ENCODE data around the gene BTNL9.

BTNL9 gene

GRCh38 chr5:181035991-181036815, 3.9 kb upstream of the BTNL9 start:
- Histone ChIP-seq H3K27ac (no peak overlapping the region), H3K27me3 (replicated peaks) (no peaks in the 10 kb centered on the region), H3K4me3 (ENCODE audit: low read depth, low read length) (no peak overlapping the region), H3K36me3 (replicated peaks) (no peaks in the 10 kb centered on the region)
- in situ Hi-C loops (cut with HindIII; ENCODE audit: low pct_ligation_motif_present, low sequenced_read_pairs) = no loop called here
- DNase-seq = no peak
- TF ChIP-seq, protein P1, sequence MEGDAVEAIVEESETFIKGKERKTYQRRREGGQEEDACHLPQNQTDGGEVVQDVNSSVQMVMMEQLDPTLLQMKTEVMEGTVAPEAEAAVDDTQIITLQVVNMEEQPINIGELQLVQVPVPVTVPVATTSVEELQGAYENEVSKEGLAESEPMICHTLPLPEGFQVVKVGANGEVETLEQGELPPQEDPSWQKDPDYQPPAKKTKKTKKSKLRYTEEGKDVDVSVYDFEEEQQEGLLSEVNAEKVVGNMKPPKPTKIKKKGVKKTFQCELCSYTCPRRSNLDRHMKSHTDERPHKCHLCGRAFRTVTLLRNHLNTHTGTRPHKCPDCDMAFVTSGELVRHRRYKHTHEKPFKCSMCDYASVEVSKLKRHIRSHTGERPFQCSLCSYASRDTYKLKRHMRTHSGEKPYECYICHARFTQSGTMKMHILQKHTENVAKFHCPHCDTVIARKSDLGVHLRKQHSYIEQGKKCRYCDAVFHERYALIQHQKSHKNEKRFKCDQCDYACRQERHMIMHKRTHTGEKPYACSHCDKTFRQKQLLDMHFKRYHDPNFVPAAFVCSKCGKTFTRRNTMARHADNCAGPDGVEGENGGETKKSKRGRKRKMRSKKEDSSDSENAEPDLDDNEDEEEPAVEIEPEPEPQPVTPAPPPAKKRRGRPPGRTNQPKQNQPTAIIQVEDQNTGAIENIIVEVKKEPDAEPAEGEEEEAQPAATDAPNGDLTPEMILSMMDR (IDR thresholded peaks at IDR 0.05; ENCODE audit: low read depth, low read length, missing control alignments) = no peak

DNA sequence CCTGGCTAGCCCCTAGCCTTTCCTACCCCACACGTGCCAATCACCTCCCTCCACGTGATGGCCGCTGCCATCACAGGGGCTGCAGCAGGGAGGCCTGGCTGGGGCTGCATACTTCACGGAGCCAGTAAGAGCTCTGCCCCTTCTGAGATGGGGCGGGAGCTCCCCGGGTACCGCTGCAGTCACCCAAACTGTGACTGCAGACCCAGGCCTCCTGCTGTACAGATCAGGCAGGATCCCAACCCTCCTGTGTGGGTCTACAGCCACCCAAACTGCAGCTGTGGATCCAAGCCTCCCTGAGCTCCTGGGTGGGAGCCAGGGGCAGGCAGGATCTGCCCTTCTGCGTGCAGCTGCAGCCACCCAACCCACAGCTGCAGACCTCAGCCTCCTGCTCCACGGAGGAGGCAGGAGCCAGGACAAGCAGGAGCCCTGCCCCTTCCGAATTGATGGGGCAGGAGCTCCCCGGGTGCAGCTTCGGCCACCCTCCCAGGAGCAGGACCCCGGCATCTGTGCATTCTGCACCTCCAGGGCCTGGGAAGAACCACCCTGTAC, 3.2 kb upstream of the BTNL9 start:
- no peak for DNase-seq
- Histone ChIP-seq H3K36me3 (replicated peaks) (no peaks in the 10 kb centered on the region), H3K27ac (no peak overlapping the region), H3K4me3 (ENCODE audit: low read depth, low read length) (no peak overlapping the region), H3K27me3 (replicated peaks) (no peaks in the 10 kb centered on the region)
- in situ Hi-C loops (cut with HindIII; ENCODE audit: low pct_ligation_motif_present, low sequenced_read_pairs) = no loop called here
- TF ChIP-seq, protein P1 (IDR thresholded peaks at IDR 0.05; ENCODE audit: low read depth, low read length, missing control alignments) = no peak

DNA sequence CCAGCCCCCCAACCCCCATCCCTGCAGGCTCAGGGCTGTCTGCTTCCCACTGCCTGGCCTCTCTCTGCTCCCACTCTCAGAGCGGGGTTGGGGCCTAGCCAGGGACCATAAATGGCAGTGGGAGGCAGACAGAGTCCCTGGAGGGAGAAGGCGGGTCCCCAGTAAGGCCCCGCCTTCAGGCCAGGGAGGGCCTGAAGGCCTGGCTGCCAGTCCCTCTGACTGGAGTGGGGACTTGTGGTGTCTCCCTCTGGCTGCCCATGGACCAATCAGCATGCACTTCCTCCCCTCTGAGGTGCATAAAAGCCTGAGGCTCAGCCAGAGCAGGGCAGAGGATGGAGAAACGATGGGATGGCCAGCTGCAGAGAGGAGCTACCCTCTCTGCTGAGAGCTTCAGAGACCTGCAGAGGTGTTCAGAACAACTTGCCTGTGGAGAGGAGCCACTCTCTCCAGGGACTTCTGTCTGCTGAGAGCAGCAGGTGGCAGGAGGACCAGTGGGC, 2.7 kb upstream of the BTNL9 start:
- H3K4me3 ChIP-seq (ENCODE audit: low read depth, low read length) = no peak overlapping the region
- H3K27ac ChIP-seq = no peak overlapping the region
- no peaks in the 10 kb centered on the region for H3K36me3 ChIP-seq (replicated peaks)
- TF ChIP-seq, protein P1 (IDR thresholded peaks at IDR 0.05; ENCODE audit: low read depth, low read length, missing control alignments) = no peak
- no peaks in the 10 kb centered on the region for H3K27me3 ChIP-seq (replicated peaks)
- in situ Hi-C loops (cut with HindIII; ENCODE audit: low pct_ligation_motif_present, low sequenced_read_pairs) = no loop called here
- no peak for DNase-seq

DNA sequence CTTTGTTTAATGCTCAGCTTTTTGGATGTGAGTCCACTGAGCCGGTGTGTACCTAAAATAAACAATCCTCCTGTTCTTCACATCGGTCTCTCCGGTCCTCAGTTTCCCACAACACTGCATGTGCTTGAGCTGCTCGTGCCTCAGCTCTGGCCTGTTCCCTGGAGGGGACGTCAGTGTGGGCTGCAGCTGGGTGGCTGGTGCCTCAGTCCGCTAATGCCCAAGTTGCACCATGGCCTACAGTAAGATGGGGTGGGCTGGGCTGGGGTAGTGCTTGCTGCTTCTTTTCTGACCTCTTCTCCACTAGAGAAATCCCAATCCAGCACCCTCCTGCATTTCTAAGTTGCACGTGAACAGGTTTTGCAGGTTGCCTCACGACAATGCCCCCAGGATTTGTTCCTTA, 595 bp upstream of the BTNL9 start:
- in situ Hi-C loops (cut with HindIII; ENCODE audit: low pct_ligation_motif_present, low sequenced_read_pairs) = no loop called here
- H3K27me3 ChIP-seq (replicated peaks) = no peaks in the 10 kb centered on the region
- TF ChIP-seq, protein P1 (IDR thresholded peaks at IDR 0.05; ENCODE audit: low read depth, low read length, missing control alignments) = no peak

GRCh38 chr5:181040631-181040945, 522 bp downstream of the BTNL9 start:
- no peaks in the 10 kb centered on the region for H3K36me3 ChIP-seq (replicated peaks)
- no peak for DNase-seq
- in situ Hi-C loops (cut with HindIII; ENCODE audit: low pct_ligation_motif_present, low sequenced_read_pairs) = no loop called here
- H3K4me3 ChIP-seq (ENCODE audit: low read depth, low read length) = no peak overlapping the region
- TF ChIP-seq, protein P1 (IDR thresholded peaks at IDR 0.05; ENCODE audit: low read depth, low read length, missing control alignments) = no peak
- no peak overlapping the region for H3K27ac ChIP-seq
- H3K27me3 ChIP-seq (replicated peaks) = no peaks in the 10 kb centered on the region

More for the DNA sequence above, 595 bp upstream of the BTNL9 start:
- Histone ChIP-seq H3K4me3 (ENCODE audit: low read depth, low read length) (no peak overlapping the region), H3K36me3 (replicated peaks) (no peaks in the 10 kb centered on the region), H3K27ac (no peak overlapping the region)
- no peak for DNase-seq
